ENCODE data around the gene PMPCA.
A peak's percentile ranks its signal among the peaks of the same experiment; 100 is the strongest.

PMPCA gene

GRCh38 chr9:136410500-136411287 is at the start of gene PMPCA, which contains the start of gene ENTR1:
PMPCA (plus strand) TSS chr9:136410658; CDS start chr9:136410669, 11 bp downstream.
ENTR1 (minus strand) TSS chr9:136410614; CDS start chr9:136410397, 217 bp downstream.
- DNase-seq (ENCODE audit: low spot score), result peak; percentile 99

GRCh38 chr9:136361047-136361753 is 49.3 kb upstream of the PMPCA start:
- DNase-seq (ENCODE audit: low spot score), result no peak

- DNase-seq (ENCODE audit: low spot score), result no peak
These were observed 48.6 kb upstream of the PMPCA start for GRCh38 chr9:136361754-136362449.

- DNase-seq (ENCODE audit: low spot score), result no peak
These were observed 48.0 kb upstream of the PMPCA start for GRCh38 chr9:136362450-136362784.

- DNase-seq (ENCODE audit: low spot score), result peak; percentile 99
These were observed 47.1 kb upstream of the PMPCA start, which contains the start of gene DNLZ for GRCh38 chr9:136363106-136363948. DNLZ (minus strand) TSS chr9:136363744; CDS start chr9:136363714, 30 bp downstream.

- no peak for DNase-seq (ENCODE audit: low spot score)
These were observed 46.3 kb upstream of the PMPCA start for GRCh38 chr9:136363949-136364748.

- no peak for DNase-seq (ENCODE audit: low spot score)
These were observed 45.3 kb upstream of the PMPCA start for GRCh38 chr9:136364942-136365774.

GRCh38 chr9:136365775-136366222 is 44.7 kb upstream of the PMPCA start:
- DNase-seq (ENCODE audit: low spot score), result no peak

GRCh38 chr9:136366826-136367225 is 43.6 kb upstream of the PMPCA start:
- DNase-seq (ENCODE audit: low spot score), result no peak

GRCh38 chr9:136367296-136368145 is 42.9 kb upstream of the PMPCA start:
- DNase-seq (ENCODE audit: low spot score), result no peak

- DNase-seq (ENCODE audit: low spot score), result no peak
These were observed 42.3 kb upstream of the PMPCA start for GRCh38 chr9:136368190-136368589.

GRCh38 chr9:136370037-136370436 is 40.4 kb upstream of the PMPCA start:
- DNase-seq (ENCODE audit: low spot score), result no peak

- no peak for DNase-seq (ENCODE audit: low spot score)
These were observed 39.5 kb upstream of the PMPCA start for GRCh38 chr9:136370687-136371532.

GRCh38 chr9:136371533-136371880 is 39.0 kb upstream of the PMPCA start:
- DNase-seq (ENCODE audit: low spot score), result no peak

- DNase-seq (ENCODE audit: low spot score), result no peak
These were observed 38.5 kb upstream of the PMPCA start for GRCh38 chr9:136372006-136372405.

GRCh38 chr9:136372561-136373299 is 37.7 kb upstream of the PMPCA start:
- peak; percentile 93 for DNase-seq (ENCODE audit: low spot score)
